ENCODE results near the gene HSCB. TPM values are rescaled to one million over a fixed set of nuclear protein-coding genes. Genes with fewer than 3 reads are reported as not detected.
"Not testable (repeated sequence)": the region's sequence is repeated elsewhere in the genome, so short reads cannot be mapped to it uniquely, and the experiment has no call there.

The HSCB gene
- total RNA-seq, 1 donor from 2014 or later = 16.6 TPM

DNA sequence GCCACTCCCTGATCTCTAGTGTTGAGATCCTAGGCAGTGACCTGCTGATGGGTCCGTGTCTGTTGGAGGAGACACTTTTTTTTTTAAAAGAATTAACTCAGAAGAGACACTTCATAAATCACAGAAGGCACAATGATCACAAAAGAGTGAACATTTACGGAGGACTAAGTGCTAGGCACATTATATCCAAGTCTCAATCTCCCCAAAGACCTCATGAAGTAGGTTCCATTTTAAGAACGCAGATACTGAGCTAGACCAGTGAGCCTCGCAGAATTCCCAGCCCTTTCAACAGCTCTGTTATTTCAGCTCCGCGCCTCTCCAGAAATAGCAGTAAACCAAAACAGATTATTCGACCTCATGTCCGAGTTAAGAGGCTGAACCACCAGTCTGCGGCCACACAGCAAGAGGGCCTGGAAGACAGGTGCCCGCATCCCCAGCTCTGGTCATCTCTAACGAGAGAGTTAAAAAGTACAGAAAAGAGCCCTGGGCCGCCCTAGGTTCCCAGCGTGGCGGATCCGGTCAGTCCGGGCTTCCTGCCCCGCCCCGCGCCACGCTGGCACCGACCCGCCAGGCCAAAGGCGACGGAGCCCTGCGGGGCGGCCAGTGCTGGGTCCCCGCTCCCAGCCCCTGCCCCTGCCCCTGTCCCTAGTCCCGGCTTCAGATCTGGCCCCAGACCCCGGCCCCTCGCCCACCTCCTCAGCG is 57.9 kb downstream of the HSCB start:
- H3K36me3 Mint-ChIP-seq (ENCODE audit: low read depth) = peaks cover 47% of the 10 kb centered on the region
- DNase-seq (ENCODE audit: low spot score) = no peak
- no peaks in the 10 kb centered on the region for H3K9me3 Mint-ChIP-seq
- peaks cover 53% of the 10 kb centered on the region for H3K4me1 Mint-ChIP-seq (ENCODE audit: low read depth)
- peak overlapping the region; percentile 96 for H3K4me3 Mint-ChIP-seq
- peak overlapping the region; percentile 98 for H3K27ac Mint-ChIP-seq
- H3K27me3 Mint-ChIP-seq (ENCODE audit: insufficient read depth) = peaks cover 2% of the 10 kb centered on the region
- intact Hi-C loops (cut with micrococcal nuclease) = loop anchor here (1.0 to 10.0 kb wide), 10 partner anchors 12 to 881 kb away; partner anchors contain the start of genes HSCB and ZNRF3

DNA sequence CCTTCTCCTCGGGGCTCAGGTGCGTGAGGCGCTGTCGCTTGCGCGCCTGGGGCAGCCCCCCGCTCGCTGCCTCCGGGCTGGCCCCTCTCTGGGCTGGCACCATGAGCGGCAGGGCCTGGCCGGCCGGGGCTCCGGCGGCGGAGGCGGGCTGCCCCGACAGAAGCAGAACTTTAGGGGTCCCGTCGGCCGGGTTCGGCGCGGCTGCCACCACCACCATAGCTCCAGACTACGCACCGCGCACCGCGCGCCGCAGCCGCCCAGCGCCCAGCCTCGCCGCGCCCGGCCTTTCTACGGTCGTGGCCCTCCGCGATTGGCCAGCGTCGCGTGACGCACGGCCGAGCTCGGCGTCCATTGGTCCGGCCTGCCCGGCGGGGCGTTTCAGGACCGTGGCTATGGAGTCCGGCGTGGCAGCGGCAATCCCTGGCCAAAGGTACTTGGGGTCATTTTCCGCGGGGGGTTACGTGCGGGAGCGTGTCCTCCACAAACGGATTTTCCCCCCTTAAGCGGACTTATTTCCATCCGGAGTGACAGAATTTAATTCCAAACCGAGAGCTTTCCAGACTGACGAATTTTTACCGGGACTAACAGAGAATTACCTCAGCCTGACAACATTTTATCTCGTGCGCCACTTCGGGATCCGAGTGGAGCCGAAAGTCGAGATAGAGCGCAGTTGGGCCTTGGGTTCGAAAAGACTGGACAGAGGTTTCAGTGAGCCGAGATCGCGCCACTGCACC is 58.6 kb downstream of the HSCB start, which contains the start of gene XBP1:
XBP1 (minus strand) TSS at position 262 of the 734 bp plus-strand sequence.
- intact Hi-C loops (cut with micrococcal nuclease) = loop anchor here (1.0 kb wide), 2 partner anchors 58 to 882 kb away; partner anchors contain the start of gene HSCB
- Mint-ChIP-seq H3K9me3 (no peaks in the 10 kb centered on the region), H3K4me1 (ENCODE audit: low read depth) (peaks cover 48% of the 10 kb centered on the region), H3K4me3 (peak within 1 kb of the TSS; percentile 96), H3K27me3 (ENCODE audit: insufficient read depth) (peaks cover 2% of the 10 kb centered on the region), H3K36me3 (ENCODE audit: low read depth) (peaks cover 41% of the 10 kb centered on the region), H3K27ac (peak within 1 kb of the TSS; percentile 98)
- peak; percentile 92 for DNase-seq (ENCODE audit: low spot score)

DNA sequence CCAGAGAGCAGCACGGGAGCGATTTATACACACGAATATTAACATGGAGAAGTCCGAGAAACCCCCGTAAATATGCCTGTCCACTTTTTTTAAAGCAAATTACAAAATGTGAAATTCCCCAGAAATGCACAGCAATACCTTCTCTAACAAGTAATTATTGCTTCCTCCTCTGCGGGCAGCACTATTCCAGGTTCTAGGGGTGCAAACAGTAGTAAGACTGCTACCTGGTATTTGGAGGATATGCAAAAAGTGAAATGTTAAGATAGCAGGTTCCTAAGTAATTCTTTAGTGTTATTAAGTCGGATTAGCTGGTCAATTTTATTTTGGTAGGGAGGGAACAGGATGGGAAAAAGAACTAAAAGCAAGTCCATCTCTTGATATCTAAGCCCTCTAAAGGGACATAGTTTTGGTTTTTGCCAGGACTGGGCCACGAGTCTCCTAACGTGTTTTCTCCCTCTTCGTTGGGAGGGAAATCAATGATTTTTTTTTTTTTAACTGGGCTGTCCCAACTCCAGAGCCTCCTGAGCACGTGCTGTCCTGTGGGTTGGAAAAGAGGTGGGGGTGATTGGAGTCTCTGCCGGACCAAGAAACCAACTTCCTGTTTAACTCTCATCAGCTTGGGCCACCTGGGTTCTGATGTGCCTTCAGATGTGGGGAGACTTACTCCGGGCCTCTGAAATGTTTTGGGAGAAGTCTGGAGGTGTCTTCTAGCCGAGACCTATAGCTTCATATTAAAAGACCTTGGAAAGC is 60.2 kb downstream of the HSCB start:
- H3K36me3 Mint-ChIP-seq (ENCODE audit: low read depth) = peaks cover 31% of the 10 kb centered on the region
- no peak for DNase-seq (ENCODE audit: low spot score)
- H3K27me3 Mint-ChIP-seq (ENCODE audit: insufficient read depth) = peaks cover 2% of the 10 kb centered on the region
- intact Hi-C loops (cut with micrococcal nuclease) = no loop called here
- H3K9me3 Mint-ChIP-seq = no peaks in the 10 kb centered on the region
- peak overlapping the region; percentile 86 for H3K27ac Mint-ChIP-seq
- peak overlapping the region; percentile 89 for H3K4me3 Mint-ChIP-seq
- peaks cover 44% of the 10 kb centered on the region for H3K4me1 Mint-ChIP-seq (ENCODE audit: low read depth)

DNA sequence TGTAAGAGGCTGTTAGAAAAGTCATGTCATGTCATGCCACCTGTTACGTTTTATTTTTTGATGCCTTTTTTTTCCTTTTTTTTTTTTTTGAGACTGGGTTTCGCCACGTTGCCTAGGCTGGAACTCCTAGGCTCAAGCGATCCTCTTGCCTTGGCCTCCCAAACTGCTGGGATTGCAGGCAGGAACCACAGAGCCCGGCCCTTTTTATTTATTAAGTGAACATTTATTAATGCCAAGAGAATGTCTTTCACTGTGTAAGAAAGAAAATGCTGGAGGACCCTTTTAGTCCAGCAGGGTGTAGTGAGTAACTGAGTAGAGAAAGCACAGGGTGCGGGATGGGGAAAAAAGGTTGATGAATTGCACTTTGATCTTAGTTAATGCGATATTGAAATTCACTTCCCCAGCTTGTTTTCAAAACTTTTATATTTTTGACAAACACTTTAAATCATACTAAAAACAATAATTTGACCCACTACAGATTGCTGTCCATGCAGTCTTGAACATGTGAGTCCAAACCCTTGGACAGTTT is 60.8 kb downstream of the HSCB start:
- Mint-ChIP-seq H3K9me3 (no peaks in the 10 kb centered on the region), H3K36me3 (ENCODE audit: low read depth) (peaks cover 28% of the 10 kb centered on the region), H3K27ac (peak overlapping the region; percentile 86), H3K4me3 (peak overlapping the region; percentile 89), H3K27me3 (ENCODE audit: insufficient read depth) (peaks cover 2% of the 10 kb centered on the region), H3K4me1 (ENCODE audit: low read depth) (peaks cover 42% of the 10 kb centered on the region)
- intact Hi-C loops (cut with micrococcal nuclease) = no loop called here
- DNase-seq (ENCODE audit: low spot score) = no peak

GRCh38 chr22:28805426-28805825 is 63.6 kb downstream of the HSCB start:
- Mint-ChIP-seq H3K36me3 (ENCODE audit: low read depth) (peaks cover 22% of the 10 kb centered on the region), H3K4me1 (ENCODE audit: low read depth) (peaks cover 49% of the 10 kb centered on the region)
- intact Hi-C loops (cut with micrococcal nuclease); H3K9me3 Mint-ChIP-seq; H3K27ac Mint-ChIP-seq; DNase-seq (ENCODE audit: low spot score); H3K27me3 Mint-ChIP-seq (ENCODE audit: insufficient read depth); H3K4me3 Mint-ChIP-seq: not testable (repeated sequence)

Other genes starting within 250 kb of the HSCB start
- 2.4 and 2.7 TPM in 2 replicates for gene TTC28, start 62.2 kb upstream of the HSCB start, total RNA-seq
- gene CHEK2, start 219 bp upstream of the HSCB start, total RNA-seq = 31.4 and 35.0 TPM in 2 replicates
- gene CCDC117, start 30.7 kb downstream of the HSCB start, total RNA-seq = 46.4 and 52.8 TPM in 2 replicates
- 177 and 181 TPM in 2 replicates for gene XBP1, start 58.5 kb downstream of the HSCB start, total RNA-seq
- 1.9 and 2.1 TPM in 2 replicates for gene ZNRF3, start 141.5 kb downstream of the HSCB start, total RNA-seq

All from activated T-helper 1 cell treated with anti-CD3 and anti-CD28 coated beads, Interleukin-12 subunit alpha, Interleukin-12 subunit beta, Interleukin-2, Interleukin-4 antibody, amounts not matched to agents 30 ng/mL and 10 ng/mL and 1 ng/mL, durations not matched to agents 14 hours and 24 hours and 36 hours (primary cell).